Activated CD8-positive, alpha-beta memory T cell treated with anti-CD3 and anti-CD28 coated beads, Interleukin-2, amount 50 U/mL, for 24 hours (primary cell): Measurements from ENCODE around the gene LIN37.
"Not testable (repeated sequence)": the region's sequence is repeated elsewhere in the genome, so short reads cannot be mapped to it uniquely, and the experiment has no call there.

Experiments
- DNase-seq: peaks from one replicate; pipeline ENCODE4 v3.0.0-alpha.2; 2020; ENCODE audit errors: extremely low read depth

LIN37 gene

GRCh38 chr19:35789195-35789977, 41.0 kb downstream of the LIN37 start:
- no peak for DNase-seq

DNA sequence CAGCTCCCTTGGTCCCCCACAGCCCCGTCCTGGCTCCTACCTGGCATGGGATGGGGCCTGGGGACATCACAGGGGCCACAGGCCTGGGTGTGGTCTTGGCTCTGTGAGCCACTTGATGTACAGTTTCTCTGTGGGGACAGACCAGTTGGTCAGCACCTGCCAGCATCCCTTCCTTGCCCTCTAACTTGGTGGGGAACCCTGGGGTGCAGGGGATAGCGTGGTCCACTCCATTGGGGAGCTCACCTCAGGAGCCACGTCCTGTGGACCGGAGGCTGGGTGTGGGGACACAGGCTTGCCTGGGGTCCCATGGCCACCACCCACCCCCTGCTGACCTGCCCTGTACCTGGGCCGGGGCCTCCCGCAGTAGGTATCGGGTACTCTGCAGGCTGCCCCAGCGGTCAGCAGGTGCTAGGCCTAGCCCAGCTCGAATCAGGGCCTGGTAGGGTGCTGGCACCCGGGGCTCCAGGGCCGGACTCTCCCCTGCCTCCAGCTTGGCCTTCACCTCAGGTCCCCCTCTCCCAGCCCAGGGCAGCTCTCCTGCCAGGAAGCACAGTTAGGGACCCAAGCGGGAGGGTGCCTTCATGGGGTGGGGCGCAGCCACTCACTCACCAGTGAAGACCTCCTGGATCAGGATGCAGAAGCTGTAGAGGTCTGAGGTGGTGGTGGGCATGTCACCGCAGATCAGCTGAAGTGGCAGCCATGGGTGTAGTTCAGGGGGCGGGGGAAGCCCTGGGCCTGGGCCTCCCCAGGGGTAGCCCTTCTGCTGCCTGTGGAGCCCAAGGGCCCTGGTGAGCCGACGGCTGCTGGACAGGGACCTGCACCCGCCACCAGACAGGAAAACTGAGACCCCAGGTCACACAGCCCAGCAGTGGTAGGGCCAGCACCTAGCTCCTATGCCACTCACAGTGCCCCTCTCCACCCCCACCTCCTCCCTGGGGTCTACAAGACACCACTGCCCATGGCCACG, 41.9 kb downstream of the LIN37 start:
- no peak for DNase-seq

- DNase-seq, result no peak
These were observed 42.8 kb downstream of the LIN37 start for GRCh38 chr19:35790981-35791813.

DNA sequence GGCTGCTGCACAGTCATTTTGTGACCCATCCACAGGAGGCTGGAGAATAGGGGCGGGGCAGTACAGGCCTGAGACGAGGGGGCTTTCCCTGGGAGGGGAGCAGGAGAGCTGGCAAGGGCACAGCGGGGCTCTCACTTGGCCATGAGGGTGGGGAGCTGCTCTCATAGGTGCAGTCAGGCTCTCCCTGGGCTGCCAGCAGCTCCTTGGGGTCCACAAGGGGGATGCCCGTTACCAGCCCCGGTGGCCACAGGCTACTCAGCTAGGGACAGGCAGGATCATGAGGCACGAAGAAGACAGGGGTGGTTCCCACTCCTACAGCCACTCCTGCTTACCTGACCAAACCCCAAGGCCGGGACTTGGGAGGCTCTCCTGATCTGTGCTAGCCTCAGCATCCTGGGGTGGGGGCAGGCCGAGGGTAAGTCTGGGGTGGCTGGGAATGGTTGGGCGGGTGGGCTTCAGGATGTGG, 43.5 kb downstream of the LIN37 start:
- no peak for DNase-seq

GRCh38 chr19:35792312-35792711, 43.9 kb downstream of the LIN37 start:
- DNase-seq, result no peak

DNA sequence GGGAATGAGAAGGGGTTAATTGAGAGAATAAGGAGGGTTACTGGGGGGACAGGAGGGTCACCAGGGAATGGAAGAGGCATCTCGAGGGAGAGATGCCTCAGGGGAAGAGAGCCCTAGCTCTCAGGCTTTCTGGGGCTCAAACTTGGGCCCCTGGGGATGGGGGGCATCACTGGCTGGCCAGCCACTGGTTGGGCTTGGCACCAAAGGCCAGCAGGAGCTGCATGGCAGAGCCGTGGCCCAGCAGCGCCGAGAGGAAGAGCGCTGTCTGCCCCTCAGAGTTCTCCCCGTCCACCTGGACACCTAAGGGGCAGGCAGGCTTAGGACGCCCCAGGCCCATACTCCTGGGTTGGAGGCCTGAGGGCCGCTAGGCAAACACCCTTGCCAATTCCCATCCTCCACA, 44.5 kb downstream of the LIN37 start:
- DNase-seq, result no peak

DNA sequence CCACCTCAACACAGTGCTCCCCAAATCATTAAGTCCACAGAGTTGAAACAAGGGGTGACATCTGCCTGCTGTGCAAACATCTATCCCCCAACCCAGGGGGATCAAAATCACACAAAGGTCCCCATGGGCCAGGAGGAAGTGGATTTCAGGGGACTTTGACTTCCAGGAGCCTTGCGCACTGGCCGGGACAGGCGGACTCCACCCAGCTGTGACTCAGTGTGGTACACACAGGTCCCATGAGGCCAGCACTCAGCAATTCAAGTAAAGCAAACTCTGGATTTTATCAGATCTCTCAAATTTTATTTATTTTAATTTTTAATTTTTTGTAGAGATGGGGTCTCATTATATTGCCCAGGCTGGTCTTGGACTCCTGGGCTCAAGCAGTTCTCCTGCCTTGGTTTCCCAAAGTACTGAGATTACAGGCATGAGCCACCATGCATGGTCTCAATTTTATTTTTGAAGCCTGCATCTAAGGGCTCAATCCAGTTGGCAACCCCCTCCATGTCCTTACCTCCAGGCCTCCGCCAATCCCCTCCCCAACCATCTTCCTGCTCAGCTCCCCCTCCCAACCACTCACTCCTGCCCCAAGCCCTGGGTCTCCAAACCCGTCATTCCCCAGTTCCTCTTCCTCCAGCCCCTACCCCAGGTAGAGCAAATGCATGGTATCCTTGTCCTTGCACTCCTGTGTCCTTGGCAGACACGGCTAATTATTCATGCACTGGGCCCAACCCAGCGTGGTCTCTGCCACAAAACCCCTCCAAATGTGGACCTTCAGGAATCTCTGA, 45.2 kb downstream of the LIN37 start:
- DNase-seq, result no peak

DNA sequence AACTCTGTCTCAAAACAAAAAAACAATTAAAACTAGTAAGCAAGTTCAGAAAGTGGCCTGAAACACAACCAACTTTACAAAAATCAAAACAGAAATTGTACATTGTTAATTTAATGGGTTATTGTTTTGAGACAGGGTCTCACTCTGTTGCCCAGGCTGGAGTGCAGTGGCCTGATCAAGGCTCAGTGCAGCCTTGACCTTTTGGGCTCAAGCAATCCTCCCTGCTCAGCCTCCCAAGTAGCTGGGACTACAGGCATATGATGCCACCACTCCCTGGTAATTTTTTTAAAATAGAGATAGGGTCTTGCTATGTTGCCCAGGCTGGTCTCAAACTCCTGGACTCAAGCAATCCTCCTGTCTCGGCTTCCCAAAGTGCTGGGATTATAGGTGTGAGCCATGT, 47.2 kb downstream of the LIN37 start:
- DNase-seq, result not testable (repeated sequence)

GRCh38 chr19:35796645-35797542, 48.5 kb downstream of the LIN37 start:
- no peak for DNase-seq

DNA sequence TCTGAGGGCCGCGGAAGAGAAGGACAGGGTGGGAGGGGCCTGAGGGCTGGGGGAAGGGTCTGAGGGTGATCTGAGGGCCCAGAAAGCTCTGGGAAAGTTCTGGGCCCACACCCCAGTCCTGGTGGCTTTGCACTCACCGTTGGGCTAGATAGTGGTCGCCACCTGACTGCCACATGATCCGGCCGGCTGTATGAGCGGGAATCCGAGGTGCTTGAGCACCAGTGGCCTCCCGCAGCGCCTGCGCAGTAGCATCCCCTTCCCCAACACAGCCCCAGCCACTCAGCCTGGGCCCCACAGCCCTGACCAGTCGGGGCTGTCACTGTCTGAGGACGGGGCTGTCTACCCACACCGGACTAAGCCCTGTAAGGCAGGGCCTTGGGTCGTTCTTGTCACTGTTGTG, 49.3 kb downstream of the LIN37 start:
- DNase-seq, result no peak

GRCh38 chr19:35801828-35802227, 53.5 kb downstream of the LIN37 start:
- DNase-seq, result no peak
